Mesodermal cell (in vitro differentiated cells): ENCODE results near the gene UBL3.
A peak's percentile ranks its signal among the peaks of the same experiment; 100 is the strongest.

Experiments
- H3K27ac ChIP-seq: 2 replicates; pipeline ENCODE4 v1.7.0; 2013; ENCODE audit warnings: mild to moderate bottlenecking, low read depth, low read length, moderate library complexity; ENCODE audit not compliant: severe bottlenecking
- H3K36me3 ChIP-seq: 2 replicates; pipeline ENCODE4 v1.7.1; 2013; ENCODE audit warnings: mild to moderate bottlenecking, low read length, moderate library complexity; ENCODE audit not compliant: control insufficient read depth, insufficient read depth
- H3K4me1 ChIP-seq: one replicate; pipeline ENCODE4 v1.7.1; 2013; ENCODE audit warnings: mild to moderate bottlenecking, low read length; ENCODE audit not compliant: insufficient read depth, control insufficient read depth, poor library complexity, severe bottlenecking
- H3K4me3 ChIP-seq: 2 replicates; pipeline ENCODE4 v1.7.0; 2013; ENCODE audit warnings: low read length, control low read depth, mild to moderate bottlenecking; ENCODE audit not compliant: insufficient read depth, poor library complexity, severe bottlenecking; ENCODE audit errors: extremely low read depth
- H3K9me3 ChIP-seq: 2 replicates; pipeline ENCODE4 v1.7.1; 2013; ENCODE audit warnings: mild to moderate bottlenecking, low read length, moderate library complexity; ENCODE audit not compliant: control insufficient read depth
- WGBS, 2 experiments: methylation state at CpG; one replicate each; pipeline ENCODE4 v1.1.5; 2013; ENCODE audit warnings: missing lambda C conversion rate in 2 of 2; ENCODE audit not compliant: insufficient coverage in 2 of 2; 5-methylcytosine and 5-hydroxymethylcytosine counted together

Gene UBL3

GRCh38 chr13:29760544-29760943 is 89.9 kb downstream of the UBL3 start:
- Histone ChIP-seq H3K36me3 (peaks cover 8% of the 10 kb centered on the region), H3K4me3 (no peak overlapping the region), H3K4me1 (no peaks in the 10 kb centered on the region), H3K27ac (no peak overlapping the region), H3K9me3 (no peaks in the 10 kb centered on the region)
- WGBS, 2 experiments, result 82 to 100% methylated on average over 2 to 3 of the region's 3 CpGs

GRCh38 chr13:29758531-29759114 is 91.8 kb downstream of the UBL3 start:
- H3K36me3 ChIP-seq, result peaks cover 4% of the 10 kb centered on the region
- 89 to 95% methylated on average over 7 of the region's 9 CpGs for WGBS, 2 experiments
- H3K27ac ChIP-seq, result no peak overlapping the region
- H3K9me3 ChIP-seq, result no peaks in the 10 kb centered on the region
- H3K4me3 ChIP-seq, result no peak overlapping the region
- H3K4me1 ChIP-seq, result no peaks in the 10 kb centered on the region

- no peaks in the 10 kb centered on the region for H3K9me3 ChIP-seq
- H3K27ac ChIP-seq, result no peak overlapping the region
- 86% methylated on average over 1 of the region's 2 CpGs; no CpG with 5 or more reads in 1 of the 2 experiments for WGBS, 2 experiments
- no peak overlapping the region for H3K4me3 ChIP-seq
- H3K4me1 ChIP-seq, result no peaks in the 10 kb centered on the region
- peaks cover 4% of the 10 kb centered on the region for H3K36me3 ChIP-seq
Measured at GRCh38 chr13:29756506-29756905, 93.9 kb downstream of the UBL3 start.

- no peak overlapping the region for H3K4me3 ChIP-seq
- H3K9me3 ChIP-seq, result no peaks in the 10 kb centered on the region
- no peak overlapping the region for H3K27ac ChIP-seq
- WGBS, 2 experiments, result 62 to 85% methylated on average over 1 to 2 of the region's 4 CpGs
- H3K4me1 ChIP-seq, result no peaks in the 10 kb centered on the region
- H3K36me3 ChIP-seq, result no peaks in the 10 kb centered on the region
Measured at GRCh38 chr13:29754473-29754806, 96.0 kb downstream of the UBL3 start.

- 95 to 96% methylated on average over 7 to 8 of the region's 10 CpGs for WGBS, 2 experiments
- Histone ChIP-seq H3K36me3 (no peaks in the 10 kb centered on the region), H3K9me3 (no peaks in the 10 kb centered on the region), H3K4me1 (no peaks in the 10 kb centered on the region), H3K27ac (no peak overlapping the region), H3K4me3 (no peak overlapping the region)
Measured at GRCh38 chr13:29753618-29754472, 96.6 kb downstream of the UBL3 start.

GRCh38 chr13:29752175-29752574 is 98.2 kb downstream of the UBL3 start:
- 89 to 91% methylated on average over 1 to 4 of the region's 4 CpGs for WGBS, 2 experiments
- no peaks in the 10 kb centered on the region for H3K9me3 ChIP-seq
- no peak overlapping the region for H3K4me3 ChIP-seq
- H3K36me3 ChIP-seq, result no peaks in the 10 kb centered on the region
- no peak overlapping the region for H3K27ac ChIP-seq
- no peaks in the 10 kb centered on the region for H3K4me1 ChIP-seq

GRCh38 chr13:29750183-29750530 is 100.3 kb downstream of the UBL3 start:
- 91 to 100% methylated on average over 3 to 4 of the region's 5 CpGs for WGBS, 2 experiments
- H3K27ac ChIP-seq, result peak overlapping the region; percentile 5
- no peaks in the 10 kb centered on the region for H3K4me1 ChIP-seq
- no peak overlapping the region for H3K4me3 ChIP-seq
- H3K36me3 ChIP-seq, result no peaks in the 10 kb centered on the region
- no peaks in the 10 kb centered on the region for H3K9me3 ChIP-seq

- Histone ChIP-seq H3K4me1 (no peaks in the 10 kb centered on the region), H3K36me3 (no peaks in the 10 kb centered on the region), H3K9me3 (no peaks in the 10 kb centered on the region), H3K4me3 (no peak overlapping the region), H3K27ac (peak overlapping the region; percentile 5)
- 93 to 100% methylated on average over 5 to 6 of the region's 6 CpGs for WGBS, 2 experiments
Measured at GRCh38 chr13:29749401-29750182, 100.8 kb downstream of the UBL3 start.

GRCh38 chr13:29748097-29748496 is 102.3 kb downstream of the UBL3 start:
- H3K4me1 ChIP-seq, result peaks cover 6% of the 10 kb centered on the region
- WGBS, 2 experiments, result 100% methylated on average over 1 of the region's 3 CpGs
- no peaks in the 10 kb centered on the region for H3K36me3 ChIP-seq
- H3K27ac ChIP-seq, result no peak overlapping the region
- no peaks in the 10 kb centered on the region for H3K9me3 ChIP-seq
- H3K4me3 ChIP-seq, result no peak overlapping the region

- whole genome bisulfite sequencing, 2 experiments, result 88 to 100% methylated on average over 2 of the region's 6 CpGs
- peaks cover 7% of the 10 kb centered on the region for H3K4me1 ChIP-seq
- no peaks in the 10 kb centered on the region for H3K36me3 ChIP-seq
- no peak overlapping the region for H3K27ac ChIP-seq
- H3K9me3 ChIP-seq, result no peaks in the 10 kb centered on the region
- no peak overlapping the region for H3K4me3 ChIP-seq
Measured at GRCh38 chr13:29746148-29746677, 104.2 kb downstream of the UBL3 start.
